ENCODE results near the gene LHFPL6.

GRCh38 chr13:39575641-39576238 lies 27.3 kb downstream of the LHFPL6 start:
- TF ChIP-seq POLR2AphosphoS2 (conservative IDR thresholded peaks at IDR 0.05; ENCODE audit: low read length) (no peak), POLR2A (IDR thresholded peaks at IDR 0.05; ENCODE audit: low read length) (no peak)
